GOT3 (cell line): ENCODE results near the gene CELSR1.
"Not testable (repeated sequence)": the region's sequence is repeated elsewhere in the genome, so short reads cannot be mapped to it uniquely, and the experiment has no call there.

ENCODE experiments used
- DNase-seq: peaks from one replicate; lab custom pipeline; 2025; ENCODE audit warnings: mixed read lengths; lab: John Stamatoyannopoulos, UW

Gene CELSR1

GRCh38 chr22:46416891-46417580, 120.4 kb downstream of the CELSR1 start:
- no peak for DNase-seq

GRCh38 chr22:46416520-46416871, 120.9 kb downstream of the CELSR1 start:
- no peak for DNase-seq

- DNase-seq, result no peak
These were observed 121.5 kb downstream of the CELSR1 start for GRCh38 chr22:46415776-46416519.

GRCh38 chr22:46414704-46415103, 122.7 kb downstream of the CELSR1 start:
- DNase-seq, result no peak

- DNase-seq, result no peak
These were observed 123.6 kb downstream of the CELSR1 start for GRCh38 chr22:46413725-46414379.

GRCh38 chr22:46411347-46411746, 126.1 kb downstream of the CELSR1 start:
- DNase-seq, result no peak

- DNase-seq, result no peak
These were observed 127.1 kb downstream of the CELSR1 start for GRCh38 chr22:46410291-46410808.

GRCh38 chr22:46409631-46410210, 127.7 kb downstream of the CELSR1 start:
- no peak for DNase-seq

- no peak for DNase-seq
These were observed 128.6 kb downstream of the CELSR1 start for GRCh38 chr22:46408568-46409506.

GRCh38 chr22:46407748-46408147, 129.7 kb downstream of the CELSR1 start:
- no peak for DNase-seq

GRCh38 chr22:46406791-46407190, 130.6 kb downstream of the CELSR1 start:
- DNase-seq, result no peak

GRCh38 chr22:46406349-46406748, 131.1 kb downstream of the CELSR1 start:
- DNase-seq, result no peak

GRCh38 chr22:46405901-46406300, 131.5 kb downstream of the CELSR1 start:
- DNase-seq, result no peak

- DNase-seq, result not testable (repeated sequence)
These were observed 133.5 kb downstream of the CELSR1 start for GRCh38 chr22:46403880-46404279.

GRCh38 chr22:46402505-46402904, 134.9 kb downstream of the CELSR1 start:
- no peak for DNase-seq

GRCh38 chr22:46401370-46401769, 136.1 kb downstream of the CELSR1 start:
- DNase-seq, result no peak

- no peak for DNase-seq
These were observed 138.0 kb downstream of the CELSR1 start for GRCh38 chr22:46399251-46400024.

GRCh38 chr22:46397951-46398350, 139.5 kb downstream of the CELSR1 start:
- DNase-seq, result no peak

- DNase-seq, result no peak
These were observed 139.9 kb downstream of the CELSR1 start for GRCh38 chr22:46397514-46397913.

- not testable (repeated sequence) for DNase-seq
These were observed 140.4 kb downstream of the CELSR1 start for GRCh38 chr22:46397049-46397448.

- no peak for DNase-seq
These were observed 142.3 kb downstream of the CELSR1 start for GRCh38 chr22:46395145-46395544.
